D721Med (cell line): ENCODE measurements around the gene RALA.

ENCODE experiments used
- DNase-seq: peaks from one replicate; pipeline ENCODE4 v3.0.0; 2011; ENCODE audit warnings: low spot score; ENCODE audit not compliant: insufficient read length
- FAIRE-seq: peaks from 2 replicates; lab custom pipeline; 2011; peaks lifted over from hg19 to GRCh38; lab: Jason Lieb, UNC
- CTCF ChIP-seq: IDR thresholded peaks from 2 replicates; pipeline ENCODE4 v1.5.1; 2012; ENCODE audit warnings: mild to moderate bottlenecking, control low read depth; ENCODE audit not compliant: insufficient read depth; ENCODE audit errors: missing control alignments

The RALA gene

GRCh38 chr7:39613577-39613976 lies 9.8 kb upstream of the RALA start:
- FAIRE-seq (no peak), DNase-seq (no peak)
- TF ChIP-seq CTCF, result no peak

- no peak for FAIRE-seq
- DNase-seq, result no peak
Observed at GRCh38 chr7:39614299-39614698, 9.1 kb upstream of the RALA start.

GRCh38 chr7:39615350-39615975 lies 7.9 kb upstream of the RALA start:
- no peak for TF ChIP-seq CTCF
- FAIRE-seq (no peak), DNase-seq (no peak)

More at GRCh38 chr7:39614299-39614698, 9.1 kb upstream of the RALA start:
- no peak for TF ChIP-seq CTCF

- no peak for TF ChIP-seq CTCF
- DNase-seq, result no peak
- FAIRE-seq, result no peak
Observed at GRCh38 chr7:39616138-39616537, 7.2 kb upstream of the RALA start.

GRCh38 chr7:39617005-39617404 lies 6.4 kb upstream of the RALA start:
- DNase-seq, result no peak
- FAIRE-seq, result no peak
- no peak for TF ChIP-seq CTCF

GRCh38 chr7:39618868-39619267 lies 4.5 kb upstream of the RALA start:
- no peak for TF ChIP-seq CTCF
- no peak for FAIRE-seq
- no peak for DNase-seq

- TF ChIP-seq CTCF, result no peak
- FAIRE-seq, result no peak
- DNase-seq, result no peak
Observed at GRCh38 chr7:39620486-39620885, 2.9 kb upstream of the RALA start.
